Activated CD4-positive, alpha-beta T cell treated with anti-CD3 and anti-CD28 coated beads, Interleukin-10, Interleukin-2, amounts not matched to agents 100 ng/mL and 50 ng/mL, durations not matched to agents 16 hours and 8 hours (primary cell): ENCODE data around the gene ATL3.
"Not testable (repeated sequence)": the region's sequence is repeated elsewhere in the genome, so short reads cannot be mapped to it uniquely, and the experiment has no call there.

Experiments used
- DNase-seq: peaks from one replicate; pipeline ENCODE4 v3.0.0-alpha.2; 2020

ATL3 gene

DNA sequence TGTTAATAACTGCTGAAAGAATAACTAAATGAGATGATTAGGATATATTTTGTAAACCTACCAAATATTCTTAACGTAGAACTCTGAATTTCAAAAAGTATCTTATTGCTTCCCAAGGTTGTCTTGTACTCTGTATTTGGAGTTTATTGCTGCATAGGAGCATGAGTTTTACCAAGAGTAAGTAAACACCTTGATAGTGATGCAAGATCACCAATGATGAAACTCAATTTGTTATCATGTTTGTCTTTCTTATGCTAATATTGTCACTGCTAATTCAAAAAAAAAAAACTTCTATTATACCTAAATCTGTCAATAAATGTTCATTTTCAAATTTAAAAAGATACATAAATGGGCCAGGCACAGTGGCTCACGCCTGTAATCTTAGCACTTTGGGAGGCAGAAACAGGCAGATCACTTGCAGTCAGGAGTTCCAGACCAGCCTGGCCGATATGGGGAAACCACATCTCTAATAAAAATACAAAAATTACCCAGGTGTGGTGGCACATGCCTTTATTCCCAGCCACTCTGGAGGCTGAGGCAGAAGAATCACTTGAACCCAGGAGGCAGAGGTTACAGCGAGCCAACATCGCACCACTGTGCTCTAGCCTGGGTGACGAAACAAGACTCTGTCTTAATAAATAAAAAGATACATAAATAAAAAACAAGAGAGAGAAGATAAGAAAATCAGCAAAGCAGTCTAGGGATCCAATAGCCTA, 84.6 kb downstream of the ATL3 start:
- no peak for DNase-seq

DNA sequence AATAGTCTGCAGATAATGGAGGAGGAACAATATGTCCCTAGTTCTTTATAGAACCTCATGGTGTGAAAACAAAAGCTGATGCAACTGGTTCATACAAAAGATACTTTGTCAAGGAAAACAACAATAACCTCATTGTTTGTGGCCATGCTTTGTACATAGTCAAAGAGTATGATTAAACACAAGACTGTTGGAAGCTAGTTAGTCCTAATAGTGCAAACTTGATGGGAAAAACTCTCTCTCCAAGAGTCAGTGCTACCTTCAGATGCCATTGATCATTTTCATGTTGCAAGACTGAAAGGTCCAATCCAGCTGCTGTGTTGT, 87.9 kb downstream of the ATL3 start:
- DNase-seq, result no peak

DNA sequence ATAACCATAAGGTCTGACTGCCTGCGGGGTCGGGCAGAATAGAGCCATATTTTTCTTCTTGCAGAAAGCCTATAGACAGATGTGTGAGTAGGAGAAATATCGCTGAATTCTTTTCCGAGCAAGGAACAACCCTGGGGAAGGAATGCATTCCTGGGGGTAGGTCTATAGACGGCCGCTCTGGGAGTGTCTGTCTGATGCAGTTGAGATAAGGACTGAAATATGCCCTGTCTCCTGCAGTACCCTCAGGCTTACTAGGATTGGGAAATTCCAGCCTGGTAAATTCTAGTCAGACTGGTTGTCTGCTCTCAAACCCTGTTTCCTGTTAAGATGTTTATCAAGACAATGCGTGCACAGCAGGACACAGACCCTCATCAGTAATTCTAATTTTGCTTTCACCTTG, 90.0 kb downstream of the ATL3 start:
- not testable (repeated sequence) for DNase-seq

DNA sequence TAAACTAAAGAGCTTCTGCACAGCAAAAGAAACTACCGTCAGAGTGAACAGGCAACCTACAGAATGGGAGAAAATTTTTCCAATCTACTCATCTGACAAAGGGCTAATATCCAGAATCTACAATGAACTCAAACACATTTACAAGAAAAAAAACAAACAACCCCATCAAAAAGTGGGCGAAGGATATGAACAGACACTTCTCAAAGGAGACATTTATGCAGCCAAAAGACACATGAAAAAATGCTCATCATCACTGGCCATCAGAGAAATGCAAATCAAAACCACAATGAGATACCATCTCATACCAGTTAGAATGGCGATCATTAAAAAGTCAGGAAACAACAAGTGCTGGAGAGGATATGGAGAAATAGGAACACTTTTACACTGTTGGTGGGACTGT, 92.3 kb downstream of the ATL3 start:
- not testable (repeated sequence) for DNase-seq

DNA sequence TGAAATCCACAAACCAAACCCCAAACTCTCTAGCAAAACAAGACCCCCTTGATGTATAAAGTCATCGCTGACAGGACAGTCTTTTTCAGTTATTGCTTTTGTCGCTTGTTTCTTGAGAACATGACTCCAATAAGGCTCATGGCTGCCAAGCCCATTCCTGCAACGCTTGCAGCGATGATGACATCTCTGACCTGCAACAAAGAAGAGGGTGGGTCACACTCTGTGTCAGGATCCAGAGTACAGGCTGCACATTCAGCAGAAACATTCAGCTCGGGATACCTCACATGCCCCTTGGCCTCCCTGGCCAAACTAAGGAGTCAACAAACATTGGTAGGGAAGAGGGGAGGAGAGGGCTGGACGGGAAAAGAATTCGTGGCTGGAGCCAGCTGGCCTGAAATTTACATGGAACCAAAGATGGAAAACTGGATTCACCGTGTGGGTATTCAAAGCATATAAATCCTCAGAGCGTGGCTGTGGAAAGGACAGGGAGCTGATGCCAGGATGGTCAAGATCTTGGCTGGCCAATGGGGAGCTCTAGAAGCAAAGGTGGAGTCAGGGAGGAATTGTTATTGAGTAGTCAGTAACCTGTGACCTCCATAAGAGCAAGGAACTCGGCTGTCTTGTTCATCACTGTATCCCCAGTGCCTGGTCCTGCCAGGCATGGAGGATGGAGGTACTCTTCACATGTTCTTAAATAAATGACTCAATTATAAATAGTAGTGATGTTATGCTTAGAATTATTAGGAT, 96.1 kb downstream of the ATL3 start:
- DNase-seq, result no peak
